Measurements from ENCODE around the gene SELENBP1.

DNA sequence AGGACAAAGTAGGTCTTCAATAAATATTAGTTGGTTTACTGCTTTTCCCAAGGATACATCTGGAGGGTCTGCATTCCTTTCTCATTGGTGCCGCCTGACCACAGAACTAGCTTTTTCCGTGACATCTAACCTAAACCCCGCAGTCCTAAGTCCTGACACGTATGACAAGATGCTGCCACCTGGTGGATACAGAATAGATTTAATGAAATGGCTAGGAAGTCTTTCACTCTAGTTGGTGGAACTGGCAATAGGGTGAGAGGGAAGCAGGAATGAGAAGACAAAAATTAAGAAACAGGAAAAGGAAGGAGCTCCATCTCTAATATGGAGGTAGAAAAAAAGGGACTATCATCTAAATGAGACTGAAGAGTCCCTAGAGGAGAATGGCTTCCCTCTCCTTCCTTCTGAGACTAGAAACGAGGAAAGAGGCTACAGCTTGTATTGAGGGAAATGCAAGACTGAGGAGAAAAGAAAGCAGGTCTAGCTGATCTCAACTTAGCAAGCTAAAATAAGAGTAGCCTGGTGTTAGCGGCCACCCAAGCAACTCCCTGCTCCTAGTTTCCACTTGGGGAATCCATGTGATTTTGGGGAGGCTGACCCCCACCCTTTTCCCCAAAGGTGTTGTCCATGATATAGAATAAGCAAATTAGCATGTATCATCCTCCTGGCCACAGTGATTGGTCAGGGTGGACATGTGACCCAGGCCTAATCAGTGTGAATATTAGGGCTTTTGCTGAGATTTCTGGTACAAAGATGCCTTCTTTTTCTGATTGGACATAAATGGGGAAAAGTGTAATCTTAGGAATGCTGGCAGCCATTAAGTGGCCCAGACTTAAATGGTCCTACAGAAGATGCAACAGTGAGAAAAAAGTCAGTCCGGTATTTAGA is 31.4 kb downstream of the SELENBP1 start:
- TF ChIP-seq BMI1 (IDR thresholded peaks at IDR 0.05; ENCODE audit: low read length) (no peak), MYBL2 (IDR thresholded peaks at IDR 0.05; ENCODE audit: low read depth) (no peak), MYBL2 (CRISPR knock-in tag; IDR thresholded peaks at IDR 0.05; ENCODE audit: borderline replicate concordance) (no peak), ZNF239 (CRISPR knock-in tag; IDR thresholded peaks at IDR 0.05) (no peak), ZNF165 (CRISPR knock-in tag; IDR thresholded peaks at IDR 0.05; ENCODE audit: borderline replicate concordance) (no peak), EHMT2 (IDR thresholded peaks at IDR 0.05) (no peak), ZNF316 (IDR thresholded peaks at IDR 0.05) (no peak), MCM3 (IDR thresholded peaks at IDR 0.05) (no peak), SRSF9 (IDR thresholded peaks at IDR 0.05; ENCODE audit: borderline replicate concordance, low read depth, low read length) (no peak)
